ENCODE results near the gene MGAT1.

The MGAT1 gene

GRCh38 chr5:180823940-180824629, 21.5 kb upstream of the MGAT1 start:
- no peak for DNase-seq

DNA sequence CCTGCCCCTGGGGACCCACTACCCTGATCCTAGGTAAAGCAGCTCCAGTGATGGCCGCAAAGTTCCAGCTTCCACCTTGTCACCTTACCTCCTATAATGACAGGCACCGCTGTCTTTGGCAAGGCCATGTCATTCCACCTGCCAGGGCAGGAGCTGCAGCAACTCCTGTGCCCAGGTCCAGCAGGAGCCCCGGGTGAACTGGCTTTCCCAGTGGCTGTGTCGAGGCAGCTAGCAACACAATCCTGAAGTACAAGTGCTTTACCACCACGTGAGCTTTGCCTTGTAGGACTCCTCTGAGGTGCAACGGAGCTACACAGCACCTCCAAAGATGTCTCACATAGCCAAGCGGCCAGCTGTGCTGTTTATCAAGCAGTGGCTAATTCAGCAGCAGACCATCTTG, 20.7 kb upstream of the MGAT1 start:
- no peak for DNase-seq

- no peak for DNase-seq
Measured at GRCh38 chr5:180821538-180821937, 18.9 kb upstream of the MGAT1 start.

DNA sequence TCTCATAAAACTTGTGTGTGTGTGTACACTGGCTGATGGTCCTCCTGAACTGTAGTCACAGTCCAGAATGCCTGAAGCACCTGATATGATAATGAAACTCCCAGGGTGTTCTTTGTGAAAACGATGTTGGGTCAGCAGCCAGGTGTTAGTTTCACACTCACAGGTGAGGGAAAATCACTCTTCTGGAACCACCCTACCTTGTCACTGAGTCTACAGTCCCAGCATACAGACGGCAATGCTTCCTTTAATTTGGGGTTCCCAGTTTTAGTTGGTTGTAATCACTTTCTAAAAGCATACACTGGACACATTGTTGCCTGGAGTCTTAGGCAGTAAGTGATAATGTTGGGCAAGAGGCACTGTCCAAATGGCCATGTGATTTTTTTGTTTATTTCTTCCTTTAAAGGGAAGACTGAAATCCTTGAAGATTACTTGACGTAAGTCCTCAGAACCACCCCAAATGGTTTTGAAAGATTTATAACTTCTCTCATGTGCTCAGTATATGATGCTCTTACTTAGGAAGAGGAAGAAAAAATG, 18.2 kb upstream of the MGAT1 start:
- no peak for DNase-seq

DNA sequence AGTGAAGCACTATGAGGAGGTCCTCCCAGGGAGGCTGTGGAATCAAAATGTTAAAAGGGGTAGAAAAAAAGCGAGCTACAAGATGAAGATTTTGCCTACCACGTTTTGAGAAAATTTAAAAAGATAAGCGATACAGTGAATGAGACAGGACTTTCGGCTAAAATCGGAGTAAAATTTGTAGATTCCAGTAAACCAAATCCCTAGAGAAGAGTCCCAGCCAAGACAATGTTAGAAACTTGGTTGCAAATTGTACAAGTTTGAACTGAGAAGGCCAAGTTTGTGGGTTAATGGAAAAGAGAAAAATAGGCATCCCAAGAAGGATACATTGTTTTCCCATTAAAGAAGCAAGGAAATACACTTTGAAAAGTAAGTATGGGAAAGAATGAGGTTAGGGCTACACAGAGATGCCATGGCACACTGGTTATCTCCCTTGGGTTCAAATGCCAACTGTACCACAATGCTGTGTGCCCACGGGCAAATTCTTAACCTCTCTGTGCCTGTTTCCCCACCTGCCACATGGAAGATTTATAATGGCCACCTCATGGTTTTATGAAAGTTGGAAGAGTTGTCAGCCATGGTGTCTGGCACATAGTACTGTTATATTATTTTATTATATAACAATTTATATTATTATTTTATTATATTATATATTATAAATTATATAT, 16.2 kb upstream of the MGAT1 start:
- no peak for DNase-seq

- DNase-seq = no peak
Measured at GRCh38 chr5:180817893-180818674, 15.5 kb upstream of the MGAT1 start.

- DNase-seq = no peak
Measured at GRCh38 chr5:180816608-180817534, 14.3 kb upstream of the MGAT1 start.

- no peak for DNase-seq
Measured at GRCh38 chr5:180815293-180815917, 12.8 kb upstream of the MGAT1 start.

GRCh38 chr5:180813420-180813819, 10.8 kb upstream of the MGAT1 start:
- DNase-seq = no peak

- no peak for DNase-seq
Measured at GRCh38 chr5:180811623-180812124, 9.1 kb upstream of the MGAT1 start.

- no peak for DNase-seq
Measured at GRCh38 chr5:180810959-180811622, 8.5 kb upstream of the MGAT1 start.

GRCh38 chr5:180810210-180810958, 7.8 kb upstream of the MGAT1 start:
- peak; percentile 71 for DNase-seq

DNA sequence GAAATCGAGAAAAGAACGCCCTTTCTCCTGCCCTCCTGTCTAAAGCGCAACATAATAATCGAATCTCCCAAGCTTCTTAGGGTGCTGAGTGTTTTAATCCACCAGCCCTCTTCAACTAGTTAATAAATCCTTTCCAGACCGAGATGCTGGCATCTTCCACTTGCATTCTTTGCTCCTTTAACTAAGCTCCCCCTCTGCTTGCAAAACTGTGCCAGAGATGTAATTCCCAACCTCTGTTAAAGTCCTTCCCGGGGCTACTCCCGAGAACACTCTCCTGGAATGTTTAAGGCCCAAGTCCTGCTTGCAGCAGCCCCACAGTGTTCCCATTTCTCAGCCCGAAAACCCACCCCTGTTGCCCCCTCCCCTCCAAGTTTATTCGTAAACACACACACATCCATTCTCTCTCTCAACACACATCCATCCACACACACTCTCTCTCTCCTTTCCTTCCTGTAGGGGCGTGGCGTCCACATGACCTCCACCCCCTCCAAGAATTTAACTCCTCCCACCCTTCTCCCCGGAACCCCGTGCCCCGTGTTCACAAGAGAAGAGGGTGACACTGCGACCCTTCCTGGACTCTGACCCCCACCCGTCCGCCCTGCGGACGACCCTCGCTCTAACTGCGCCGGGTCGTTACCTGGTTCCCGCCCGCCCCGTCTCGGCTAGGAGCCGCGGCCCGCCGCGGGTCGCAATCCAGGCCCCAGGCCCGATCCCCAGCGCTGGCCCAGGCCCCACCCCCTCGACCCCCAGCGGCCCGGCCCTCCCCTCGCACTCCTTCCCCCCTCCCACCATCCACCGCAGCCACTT, 7.0 kb upstream of the MGAT1 start:
- peak; percentile 77 for DNase-seq

DNA sequence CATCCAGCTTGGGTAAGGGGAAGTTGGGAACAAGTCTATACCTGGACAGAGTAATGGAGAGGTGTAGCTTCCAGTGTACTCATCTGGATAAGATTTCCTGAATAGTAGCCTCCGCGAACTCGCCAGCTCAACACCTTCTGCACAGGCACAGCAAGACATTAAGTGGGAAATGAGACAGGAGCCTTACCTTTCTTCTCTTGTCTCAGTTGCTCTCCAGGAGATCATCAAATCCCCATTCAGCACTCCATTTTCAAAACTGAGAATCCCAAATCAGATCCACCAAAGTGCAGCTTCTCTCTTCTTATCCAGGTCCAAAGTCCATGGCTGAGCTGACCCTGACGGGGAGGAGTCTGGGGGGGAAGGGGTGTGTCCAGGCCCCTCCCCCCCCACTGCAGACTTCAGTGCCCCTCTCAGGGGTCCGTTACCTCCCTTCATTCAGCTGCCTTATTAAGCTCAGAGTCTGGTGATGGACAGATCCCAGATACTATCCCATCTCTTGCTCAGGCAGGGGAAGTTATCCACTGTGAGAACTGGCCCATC, 5.9 kb upstream of the MGAT1 start:
- no peak for DNase-seq

GRCh38 chr5:180807654-180808414, 5.2 kb upstream of the MGAT1 start:
- DNase-seq = no peak

DNA sequence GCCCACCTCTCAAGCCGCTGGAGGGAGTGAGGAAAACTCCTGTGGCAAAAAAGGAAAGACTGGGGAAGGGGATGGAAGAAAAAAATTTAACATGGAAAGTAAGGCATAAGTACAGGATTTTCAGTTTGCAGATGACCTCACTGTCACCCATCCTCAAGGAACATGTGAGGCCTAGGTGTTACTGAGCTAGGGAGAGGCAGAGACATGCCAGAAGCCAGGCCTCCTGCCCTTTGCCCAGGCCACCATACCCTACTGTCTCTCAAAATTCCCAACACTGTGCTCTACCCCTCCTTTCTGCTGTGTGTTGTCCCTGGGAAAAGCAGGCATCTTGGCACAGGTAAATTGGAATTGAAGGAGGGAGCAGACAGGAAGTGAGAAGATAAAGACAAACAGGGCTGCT, 4.4 kb upstream of the MGAT1 start:
- DNase-seq = no peak

GRCh38 chr5:180806351-180807011, 3.9 kb upstream of the MGAT1 start:
- no peak for DNase-seq

- DNase-seq = no peak
Measured at GRCh38 chr5:180804129-180804618, 1.6 kb upstream of the MGAT1 start.

All from DMS 273 treated with DMSO at 0.1 percent for 48 hours (cell line).